ENCODE results near the gene MRNIP. TPM values are rescaled to one million over a fixed set of nuclear protein-coding genes. Genes with fewer than 3 reads are reported as not detected.
A peak's percentile ranks its signal among the peaks of the same experiment; 100 is the strongest.

The MRNIP gene
- polyA plus RNA-seq, 4 donors: 11.3 to 39.3 (median 20.7) TPM

GRCh38 chr5:179829732-179830435, 28.7 kb downstream of the MRNIP start:
- no peak for FAIRE-seq
- 89 to 94% (median 90%) methylated on average over 7 of the region's 7 CpGs for WGBS, 3 donors
- Histone ChIP-seq H3K27ac (ENCODE audit: low read depth in 1 of 3, low read length in 2 of 3) (no peak overlapping the region), H3K4me1 (ENCODE audit: control insufficient read depth in 3 of 3, insufficient read depth in 2 of 3, low read depth in 1 of 3, low read length in 2 of 3) (peaks cover 0 to 30% (median 5%) of the 10 kb centered on the region in 3 donors), H3K27me3 (ENCODE audit: control insufficient read depth in 3 of 3, insufficient read depth in 3 of 3, low read length in 3 of 3) (no peaks in the 10 kb centered on the region), H3K4me3 (ENCODE audit: low read depth in 1 of 3, low read length in 3 of 3) (no peak overlapping the region), H3K9me3 (ENCODE audit: control insufficient read depth in 2 of 2, insufficient read depth in 1 of 2, low read depth in 1 of 2, low read length in 1 of 2) (no peaks in the 10 kb centered on the region), H3K36me3 (ENCODE audit: control insufficient read depth in 3 of 3, insufficient read depth in 2 of 3, low read depth in 1 of 3, low read length in 3 of 3) (peaks cover 31 to 90% (median 48%) of the 10 kb centered on the region in 3 donors)
- no peak for DNase-seq

- FAIRE-seq (no peak), DNase-seq (no peak)
- no peak overlapping the region for H3K27ac ChIP-seq (ENCODE audit: low read depth in 1 of 3, low read length in 2 of 3)
- peaks cover 33 to 96% (median 50%) of the 10 kb centered on the region in 3 donors for H3K36me3 ChIP-seq (ENCODE audit: control insufficient read depth in 3 of 3, insufficient read depth in 2 of 3, low read depth in 1 of 3, low read length in 3 of 3)
- H3K4me1 ChIP-seq (ENCODE audit: control insufficient read depth in 3 of 3, insufficient read depth in 2 of 3, low read depth in 1 of 3, low read length in 2 of 3): peaks cover 3 to 38% (median 5%) of the 10 kb centered on the region in 3 donors
- WGBS, 3 donors: 93 to 97% (median 94%) methylated on average over 3 of the region's 3 CpGs
- no peak overlapping the region for H3K4me3 ChIP-seq (ENCODE audit: low read depth in 1 of 3, low read length in 3 of 3)
- no peaks in the 10 kb centered on the region for H3K27me3 ChIP-seq (ENCODE audit: control insufficient read depth in 3 of 3, insufficient read depth in 3 of 3, low read length in 3 of 3)
- H3K9me3 ChIP-seq (ENCODE audit: control insufficient read depth in 2 of 2, insufficient read depth in 1 of 2, low read depth in 1 of 2, low read length in 1 of 2): no peaks in the 10 kb centered on the region
Observed at GRCh38 chr5:179828756-179829421, 29.7 kb downstream of the MRNIP start.

GRCh38 chr5:179827680-179828079, 30.9 kb downstream of the MRNIP start:
- Histone ChIP-seq H3K9me3 (ENCODE audit: control insufficient read depth in 2 of 2, insufficient read depth in 1 of 2, low read depth in 1 of 2, low read length in 1 of 2) (no peaks in the 10 kb centered on the region), H3K27me3 (ENCODE audit: control insufficient read depth in 3 of 3, insufficient read depth in 3 of 3, low read length in 3 of 3) (no peaks in the 10 kb centered on the region), H3K27ac (ENCODE audit: low read depth in 1 of 3, low read length in 2 of 3) (peak overlapping the region; percentile 53 to 77 (median 72)), H3K36me3 (ENCODE audit: control insufficient read depth in 3 of 3, insufficient read depth in 2 of 3, low read depth in 1 of 3, low read length in 3 of 3) (peaks cover 25 to 96% (median 46%) of the 10 kb centered on the region in 3 donors), H3K4me1 (ENCODE audit: control insufficient read depth in 3 of 3, insufficient read depth in 2 of 3, low read depth in 1 of 3, low read length in 2 of 3) (peaks cover 4 to 48% (median 5%) of the 10 kb centered on the region in 3 donors), H3K4me3 (ENCODE audit: low read depth in 1 of 3, low read length in 3 of 3) (no peak overlapping the region)
- WGBS, 3 donors: 17 to 43% (median 32%) methylated on average over 9 of the region's 9 CpGs
- DNase-seq: peak; percentile 75 to 89
- no peak for FAIRE-seq

GRCh38 chr5:179825655-179826182, 32.9 kb downstream of the MRNIP start:
- H3K9me3 ChIP-seq (ENCODE audit: control insufficient read depth in 2 of 2, insufficient read depth in 1 of 2, low read depth in 1 of 2, low read length in 1 of 2): no peaks in the 10 kb centered on the region
- H3K4me1 ChIP-seq (ENCODE audit: control insufficient read depth in 3 of 3, insufficient read depth in 2 of 3, low read depth in 1 of 3, low read length in 2 of 3): peaks cover 5 to 57% (median 8%) of the 10 kb centered on the region in 3 donors
- no peak for FAIRE-seq
- H3K27ac ChIP-seq (ENCODE audit: low read depth in 1 of 3, low read length in 2 of 3): peak overlapping the region; percentile 19 to 50 (median 44)
- peak; percentile 85 to 89 for DNase-seq
- no peaks in the 10 kb centered on the region for H3K27me3 ChIP-seq (ENCODE audit: control insufficient read depth in 3 of 3, insufficient read depth in 3 of 3, low read length in 3 of 3)
- H3K36me3 ChIP-seq (ENCODE audit: control insufficient read depth in 3 of 3, insufficient read depth in 2 of 3, low read depth in 1 of 3, low read length in 3 of 3): peaks cover 24 to 82% (median 35%) of the 10 kb centered on the region in 3 donors
- WGBS, 3 donors: 27 to 67% (median 35%) methylated on average over 13 of the region's 13 CpGs
- peak overlapping the region in 1 of 3 donors; percentile 27 for H3K4me3 ChIP-seq (ENCODE audit: low read depth in 1 of 3, low read length in 3 of 3)

GRCh38 chr5:179824745-179825112, 33.9 kb downstream of the MRNIP start:
- FAIRE-seq (no peak), DNase-seq (no peak)
- peaks cover 8 to 66% (median 11%) of the 10 kb centered on the region in 3 donors for H3K4me1 ChIP-seq (ENCODE audit: control insufficient read depth in 3 of 3, insufficient read depth in 2 of 3, low read depth in 1 of 3, low read length in 2 of 3)
- H3K4me3 ChIP-seq (ENCODE audit: low read depth in 1 of 3, low read length in 3 of 3): no peak overlapping the region
- H3K27me3 ChIP-seq (ENCODE audit: control insufficient read depth in 3 of 3, insufficient read depth in 3 of 3, low read length in 3 of 3): no peaks in the 10 kb centered on the region
- H3K9me3 ChIP-seq (ENCODE audit: control insufficient read depth in 2 of 2, insufficient read depth in 1 of 2, low read depth in 1 of 2, low read length in 1 of 2): no peaks in the 10 kb centered on the region
- 44 to 79% (median 68%) methylated on average over 3 of the region's 3 CpGs for WGBS, 3 donors
- no peak overlapping the region for H3K27ac ChIP-seq (ENCODE audit: low read depth in 1 of 3, low read length in 2 of 3)
- H3K36me3 ChIP-seq (ENCODE audit: control insufficient read depth in 3 of 3, insufficient read depth in 2 of 3, low read depth in 1 of 3, low read length in 3 of 3): peaks cover 17 to 75% (median 28%) of the 10 kb centered on the region in 3 donors

GRCh38 chr5:179823937-179824744, 34.5 kb downstream of the MRNIP start:
- no peak overlapping the region for H3K27ac ChIP-seq (ENCODE audit: low read depth in 1 of 3, low read length in 2 of 3)
- no peak for DNase-seq
- H3K4me3 ChIP-seq (ENCODE audit: low read depth in 1 of 3, low read length in 3 of 3): no peak overlapping the region
- WGBS, 3 donors: 82 to 90% (median 82%) methylated on average over 22 of the region's 22 CpGs
- no peaks in the 10 kb centered on the region for H3K9me3 ChIP-seq (ENCODE audit: control insufficient read depth in 2 of 2, insufficient read depth in 1 of 2, low read depth in 1 of 2, low read length in 1 of 2)
- H3K4me1 ChIP-seq (ENCODE audit: control insufficient read depth in 3 of 3, insufficient read depth in 2 of 3, low read depth in 1 of 3, low read length in 2 of 3): peaks cover 8 to 71% (median 11%) of the 10 kb centered on the region in 3 donors
- no peaks in the 10 kb centered on the region for H3K27me3 ChIP-seq (ENCODE audit: control insufficient read depth in 3 of 3, insufficient read depth in 3 of 3, low read length in 3 of 3)
- no peak for FAIRE-seq
- peaks cover 17 to 73% (median 25%) of the 10 kb centered on the region in 3 donors for H3K36me3 ChIP-seq (ENCODE audit: control insufficient read depth in 3 of 3, insufficient read depth in 2 of 3, low read depth in 1 of 3, low read length in 3 of 3)

GRCh38 chr5:179822444-179822990, 36.1 kb downstream of the MRNIP start:
- Histone ChIP-seq H3K27ac (ENCODE audit: low read depth in 1 of 3, low read length in 2 of 3) (no peak overlapping the region), H3K27me3 (ENCODE audit: control insufficient read depth in 3 of 3, insufficient read depth in 3 of 3, low read length in 3 of 3) (no peaks in the 10 kb centered on the region), H3K4me1 (ENCODE audit: control insufficient read depth in 3 of 3, insufficient read depth in 2 of 3, low read depth in 1 of 3, low read length in 2 of 3) (peaks cover 8 to 77% (median 14%) of the 10 kb centered on the region in 3 donors), H3K9me3 (ENCODE audit: control insufficient read depth in 2 of 2, insufficient read depth in 1 of 2, low read depth in 1 of 2, low read length in 1 of 2) (no peaks in the 10 kb centered on the region), H3K4me3 (ENCODE audit: low read depth in 1 of 3, low read length in 3 of 3) (peak overlapping the region in 2 of 3 donors; percentile 86 to 92), H3K36me3 (ENCODE audit: control insufficient read depth in 3 of 3, insufficient read depth in 2 of 3, low read depth in 1 of 3, low read length in 3 of 3) (peaks cover 17 to 58% (median 19%) of the 10 kb centered on the region in 3 donors)
- WGBS, 3 donors: 46 to 57% (median 53%) methylated on average over 8 of the region's 8 CpGs
- FAIRE-seq: no peak
- DNase-seq: no peak

All from small intestine (tissue), 7 donors.